Hepatocyte (in vitro differentiated cells): ENCODE results near the gene C11orf68.

Experiments used
- EZH2 ChIP-seq: fragments of 200-600 bp; sonication (generic); IDR thresholded peaks from 2 replicates; pipeline ENCODE4 v1.6.1; 2016; ENCODE audit warnings: antibody characterized with exemption, mild to moderate bottlenecking, borderline replicate concordance
- EZH2phosphoT487 ChIP-seq: fragments of 200-600 bp; sonication (generic); IDR thresholded peaks from one replicate; pipeline ENCODE4 v1.6.1; 2018; ENCODE audit warnings: antibody characterized with exemption, mild to moderate bottlenecking, low read depth, moderate library complexity; ENCODE audit not compliant: unreplicated experiment, severe bottlenecking
- TF ChIP-seq, protein P1 (sequence below): fragments of 200-600 bp; sonication (generic); IDR thresholded peaks from 2 replicates; pipeline ENCODE4 v1.5.1; 2016; ENCODE audit warnings: antibody characterized with exemption, mild to moderate bottlenecking; ENCODE audit not compliant: poor library complexity

DNA sequence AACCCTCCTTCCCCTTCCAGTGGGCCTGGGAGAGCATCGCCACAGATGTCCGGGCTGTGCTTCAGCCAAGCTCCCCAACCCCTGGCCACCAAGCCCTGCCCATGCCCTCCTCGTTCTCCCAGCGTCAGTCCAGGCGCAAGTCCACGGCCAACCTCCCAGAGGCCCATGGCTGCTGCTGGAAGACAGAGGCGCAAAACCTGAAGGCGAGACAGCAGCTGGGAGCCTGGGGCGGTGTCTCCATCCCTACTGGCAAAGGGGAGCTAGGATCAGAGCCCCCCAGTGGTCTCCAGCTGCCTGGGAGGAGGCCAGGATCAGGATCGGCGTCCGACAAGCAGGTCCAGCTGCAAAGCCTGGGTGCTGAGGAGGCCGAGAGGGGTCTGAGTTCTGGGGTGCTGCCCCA, 28.3 kb upstream of the C11orf68 start:
- TF ChIP-seq, protein P1, sequence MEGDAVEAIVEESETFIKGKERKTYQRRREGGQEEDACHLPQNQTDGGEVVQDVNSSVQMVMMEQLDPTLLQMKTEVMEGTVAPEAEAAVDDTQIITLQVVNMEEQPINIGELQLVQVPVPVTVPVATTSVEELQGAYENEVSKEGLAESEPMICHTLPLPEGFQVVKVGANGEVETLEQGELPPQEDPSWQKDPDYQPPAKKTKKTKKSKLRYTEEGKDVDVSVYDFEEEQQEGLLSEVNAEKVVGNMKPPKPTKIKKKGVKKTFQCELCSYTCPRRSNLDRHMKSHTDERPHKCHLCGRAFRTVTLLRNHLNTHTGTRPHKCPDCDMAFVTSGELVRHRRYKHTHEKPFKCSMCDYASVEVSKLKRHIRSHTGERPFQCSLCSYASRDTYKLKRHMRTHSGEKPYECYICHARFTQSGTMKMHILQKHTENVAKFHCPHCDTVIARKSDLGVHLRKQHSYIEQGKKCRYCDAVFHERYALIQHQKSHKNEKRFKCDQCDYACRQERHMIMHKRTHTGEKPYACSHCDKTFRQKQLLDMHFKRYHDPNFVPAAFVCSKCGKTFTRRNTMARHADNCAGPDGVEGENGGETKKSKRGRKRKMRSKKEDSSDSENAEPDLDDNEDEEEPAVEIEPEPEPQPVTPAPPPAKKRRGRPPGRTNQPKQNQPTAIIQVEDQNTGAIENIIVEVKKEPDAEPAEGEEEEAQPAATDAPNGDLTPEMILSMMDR, result no peak
- TF ChIP-seq EZH2 (no peak), EZH2phosphoT487 (no peak)
